Fibroblast of villous mesenchyme (primary cell): Measurements from ENCODE around the gene AMY2B. TPM values are rescaled to one million over a fixed set of nuclear protein-coding genes. Genes with fewer than 3 reads are reported as not detected.
A peak's percentile ranks its signal among the peaks of the same experiment; 100 is the strongest.
"Not testable (repeated sequence)": the region's sequence is repeated elsewhere in the genome, so short reads cannot be mapped to it uniquely, and the experiment has no call there.

Experiments
- DNase-seq: peaks from one replicate; pipeline ENCODE4 v3.0.0-alpha.2; 2010; ENCODE audit warnings: low read depth
- H3K4me3 ChIP-seq: 2 replicates; pipeline ENCODE4 v1.5.1; 2011; ENCODE audit warnings: low read depth, mild to moderate bottlenecking, low read length
- total RNA-seq: library from RNA; depleted of rRNA; stranded (reverse); fragments of >200 nt; gene quantifications from 2 replicates; pipeline ENCODE4 v1.2.3, GENCODE V29; 2012
- TF ChIP-seq, protein P1 (sequence below): IDR thresholded peaks from 2 replicates; pipeline ENCODE4 v1.5.1; 2012; ENCODE audit warnings: low read depth, mild to moderate bottlenecking, low read length; ENCODE audit not compliant: insufficient read depth

The AMY2B gene
- 2.9 and 3.5 TPM in 2 replicates for total RNA-seq

DNA sequence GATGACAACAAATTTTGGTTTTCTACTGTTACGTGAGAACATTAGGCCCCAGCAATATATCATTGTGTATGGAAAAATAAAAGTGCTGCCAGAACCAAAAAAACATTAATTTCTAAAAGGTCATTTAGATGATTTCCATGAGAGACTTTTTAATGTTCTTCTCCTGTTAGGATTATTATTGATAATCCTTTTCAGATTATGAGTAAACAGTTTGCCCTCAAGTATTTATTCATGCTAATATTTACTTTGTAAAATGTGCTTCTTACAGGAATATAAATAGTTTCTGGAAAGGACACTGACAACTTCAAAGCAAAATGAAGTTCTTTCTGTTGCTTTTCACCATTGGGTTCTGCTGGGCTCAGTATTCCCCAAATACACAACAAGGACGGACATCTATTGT is at the start of gene AMY2B:
TSS of gene AMY2B (plus strand) at position 301 of the 400 bp plus-strand sequence. CDS start at position 315, 14 bp downstream.
- DNase-seq, H3K4me3 ChIP-seq: not testable (repeated sequence)

DNA sequence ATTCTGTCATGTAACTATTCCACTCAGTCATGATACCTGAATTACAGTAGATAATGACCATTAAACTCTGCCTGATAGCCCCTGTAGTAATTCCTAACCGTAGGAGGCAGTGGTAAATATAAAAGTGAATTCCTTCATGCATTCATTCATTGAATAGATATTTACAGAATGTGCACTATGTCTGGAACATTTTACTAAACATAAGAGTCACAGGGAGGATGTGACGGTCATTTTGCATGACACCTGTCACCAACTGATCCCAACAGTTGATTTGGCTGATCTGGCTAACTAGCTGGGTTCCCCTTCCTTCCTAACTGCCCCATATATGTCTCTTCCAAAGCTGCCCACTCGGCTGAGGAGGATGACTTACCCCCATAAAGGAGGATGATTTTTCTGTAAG is 48.0 kb upstream of the AMY2B start:
- no peak overlapping the region for H3K4me3 ChIP-seq
- no peak for DNase-seq
- TF ChIP-seq, protein P1, sequence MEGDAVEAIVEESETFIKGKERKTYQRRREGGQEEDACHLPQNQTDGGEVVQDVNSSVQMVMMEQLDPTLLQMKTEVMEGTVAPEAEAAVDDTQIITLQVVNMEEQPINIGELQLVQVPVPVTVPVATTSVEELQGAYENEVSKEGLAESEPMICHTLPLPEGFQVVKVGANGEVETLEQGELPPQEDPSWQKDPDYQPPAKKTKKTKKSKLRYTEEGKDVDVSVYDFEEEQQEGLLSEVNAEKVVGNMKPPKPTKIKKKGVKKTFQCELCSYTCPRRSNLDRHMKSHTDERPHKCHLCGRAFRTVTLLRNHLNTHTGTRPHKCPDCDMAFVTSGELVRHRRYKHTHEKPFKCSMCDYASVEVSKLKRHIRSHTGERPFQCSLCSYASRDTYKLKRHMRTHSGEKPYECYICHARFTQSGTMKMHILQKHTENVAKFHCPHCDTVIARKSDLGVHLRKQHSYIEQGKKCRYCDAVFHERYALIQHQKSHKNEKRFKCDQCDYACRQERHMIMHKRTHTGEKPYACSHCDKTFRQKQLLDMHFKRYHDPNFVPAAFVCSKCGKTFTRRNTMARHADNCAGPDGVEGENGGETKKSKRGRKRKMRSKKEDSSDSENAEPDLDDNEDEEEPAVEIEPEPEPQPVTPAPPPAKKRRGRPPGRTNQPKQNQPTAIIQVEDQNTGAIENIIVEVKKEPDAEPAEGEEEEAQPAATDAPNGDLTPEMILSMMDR = no peak

DNA sequence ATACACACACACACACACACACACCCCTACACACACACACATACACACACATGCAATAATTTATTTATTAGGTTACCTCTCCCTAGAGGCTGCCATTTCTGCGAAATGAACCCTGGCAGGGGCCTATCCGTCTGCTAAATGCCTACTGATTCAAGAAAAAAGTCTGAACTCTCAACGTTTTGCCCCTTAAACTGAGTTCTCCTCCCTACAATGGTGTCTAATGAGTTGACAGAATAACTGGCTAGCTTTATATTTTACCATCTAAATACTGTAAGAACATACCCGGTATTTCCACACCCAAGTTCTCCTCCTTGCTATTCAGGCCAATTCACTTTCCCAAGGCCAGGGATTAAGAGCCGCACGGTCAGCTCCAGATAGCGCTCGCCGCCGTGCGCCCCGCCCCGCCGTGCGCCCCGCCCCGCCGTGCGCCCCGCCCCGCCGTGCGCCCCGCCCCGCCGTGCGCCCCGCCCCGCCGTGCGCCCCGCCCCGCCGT is 46.2 kb upstream of the AMY2B start:
- peak; percentile 81 for DNase-seq
- TF ChIP-seq, protein P1 = no peak
- peak overlapping the region; percentile 45 for H3K4me3 ChIP-seq

DNA sequence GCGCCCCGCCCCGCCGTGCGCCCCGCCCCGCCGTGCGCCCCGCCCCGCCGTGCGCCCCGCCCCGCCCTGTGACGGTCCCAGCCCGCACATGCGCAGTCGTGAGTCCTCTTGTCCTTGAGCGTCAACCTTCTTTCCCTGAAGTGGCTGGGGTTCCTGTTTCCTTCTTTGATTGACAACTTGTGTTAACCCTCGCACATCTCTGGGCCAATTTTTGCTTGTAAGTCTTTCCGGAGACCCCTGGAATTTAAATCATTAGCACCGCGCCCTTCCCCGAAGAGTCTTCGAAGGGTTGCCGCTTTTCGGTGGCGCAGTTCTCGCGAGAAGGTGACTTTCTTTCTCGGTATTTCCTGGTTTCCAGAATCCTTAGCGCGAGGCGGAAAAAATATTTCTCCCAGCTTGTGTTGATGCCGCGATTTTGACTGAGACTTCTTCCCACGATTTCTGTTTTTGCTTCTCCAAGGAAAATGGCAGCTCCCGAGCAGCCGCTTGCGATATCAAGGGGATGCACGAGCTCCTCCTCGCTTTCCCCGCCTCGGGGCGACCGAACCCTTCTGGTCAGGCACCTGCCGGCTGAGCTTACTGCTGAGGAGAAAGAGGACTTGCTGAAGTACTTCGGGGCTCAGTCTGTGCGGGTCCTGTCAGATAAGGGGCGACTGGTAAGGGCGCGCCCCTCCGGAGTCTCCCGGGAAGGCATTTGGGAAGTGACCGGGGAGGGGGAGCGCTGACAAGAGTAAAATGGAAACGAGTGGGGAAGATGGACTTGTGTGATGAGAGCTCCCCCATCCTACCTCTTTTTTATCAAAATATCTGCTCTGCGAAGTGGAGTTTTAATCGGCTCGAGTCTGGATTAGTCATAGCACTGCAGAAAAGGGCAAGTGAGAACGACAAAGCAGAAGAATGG is 45.5 kb upstream of the AMY2B start, which contains the start of gene RNPC3:
TSS of gene RNPC3 (plus strand) at position 93 of the 901 bp plus-strand sequence. CDS start at position 465, 372 bp downstream.
- peak; percentile 94 for DNase-seq
- peak within 1 kb of the TSS; percentile 97 for H3K4me3 ChIP-seq
- TF ChIP-seq, protein P1 = no peak

DNA sequence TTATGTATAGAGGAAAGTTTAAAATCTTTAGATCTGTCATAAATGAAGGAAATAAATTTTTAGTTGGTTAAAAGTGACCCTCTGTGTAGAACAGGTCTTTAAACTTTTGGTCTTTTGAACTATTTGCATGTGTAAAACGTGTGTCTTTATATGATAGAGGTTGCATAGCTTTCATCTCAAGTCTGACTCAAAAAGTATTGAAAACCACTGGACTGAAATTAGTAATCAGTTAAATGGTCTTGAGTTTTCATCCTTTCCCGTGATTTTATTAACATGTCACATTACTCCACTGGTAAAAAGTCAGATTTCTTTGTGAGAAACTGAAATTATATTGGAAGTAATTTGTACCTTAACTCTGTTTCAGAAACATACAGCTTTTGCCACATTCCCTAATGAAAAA is 44.1 kb upstream of the AMY2B start:
- peak overlapping the region; percentile 97 for H3K4me3 ChIP-seq

DNA sequence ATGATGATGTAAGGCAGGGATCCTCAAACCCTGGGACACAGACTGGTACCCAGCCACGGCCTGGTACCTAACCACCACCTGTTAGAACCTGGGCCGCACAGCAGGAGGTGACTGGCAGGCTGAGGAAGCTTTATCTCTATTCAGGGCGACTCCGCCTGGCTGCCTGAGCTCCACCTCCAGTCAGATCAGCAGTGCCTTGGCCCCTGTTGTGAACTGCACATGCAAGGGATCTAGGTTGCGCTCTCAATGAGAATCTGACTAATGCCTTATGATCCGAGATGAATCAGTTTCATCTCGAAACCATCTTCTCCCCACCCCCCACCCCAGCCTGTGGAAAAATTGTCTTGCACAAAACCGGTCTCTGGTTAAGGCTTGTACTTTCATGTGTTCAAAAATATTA is 41.6 kb upstream of the AMY2B start:
- H3K4me3 ChIP-seq = no peak overlapping the region
- TF ChIP-seq, protein P1 = no peak
- DNase-seq = no peak

More for the DNA sequence above, 44.1 kb upstream of the AMY2B start:
- DNase-seq = no peak
- TF ChIP-seq, protein P1 = no peak

DNA sequence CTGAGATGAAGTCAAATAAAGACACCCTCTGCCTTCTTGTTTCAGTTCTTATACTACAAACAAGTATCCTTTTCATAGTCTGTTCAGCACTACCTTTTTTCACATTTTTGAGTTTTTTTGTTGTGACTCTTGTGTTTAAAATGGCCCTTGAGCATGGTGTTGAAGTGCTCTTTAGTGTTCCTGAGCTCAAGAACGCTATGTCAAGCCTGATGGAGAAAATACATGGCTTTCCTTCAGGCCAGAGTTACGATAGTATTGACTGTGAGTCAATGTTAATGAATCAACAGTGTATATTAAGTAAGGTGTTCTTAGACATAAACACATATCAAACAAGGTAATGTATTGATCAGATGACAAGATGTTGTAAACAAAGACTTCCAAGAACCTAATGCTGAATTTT is 33.2 kb upstream of the AMY2B start:
- no peak for DNase-seq

More for the DNA sequence above, 33.2 kb upstream of the AMY2B start:
- TF ChIP-seq, protein P1 = no peak
- H3K4me3 ChIP-seq = no peak overlapping the region
